Midbrain (tissue), 1 donor: ENCODE results near the gene ANKRD27.
"Not testable (repeated sequence)": the region's sequence is repeated elsewhere in the genome, so short reads cannot be mapped to it uniquely, and the experiment has no call there.

Source experiments
- DNase-seq: peaks from one replicate; lab custom pipeline; 2025; lab: John Stamatoyannopoulos, UW

ANKRD27 gene

DNA sequence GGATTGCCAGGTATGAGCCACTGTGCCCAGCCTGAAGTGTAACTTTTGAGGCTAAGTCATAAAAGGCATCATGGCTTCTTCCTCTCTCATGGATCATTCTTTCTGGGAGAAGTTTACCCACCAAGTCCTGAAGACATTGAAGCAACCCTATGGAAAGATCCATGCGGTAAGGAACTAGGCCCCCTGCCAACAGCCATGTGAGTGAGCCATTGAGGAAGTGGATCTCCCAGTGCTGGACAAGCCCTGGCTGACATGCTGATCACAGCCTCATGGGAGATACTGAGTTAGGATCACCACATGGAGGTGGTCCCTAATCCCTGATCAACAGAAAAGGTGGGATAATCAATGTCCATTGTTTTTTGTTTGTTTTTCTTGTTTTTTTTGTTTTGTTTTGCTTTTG, 13.3 kb upstream of the ANKRD27 start:
- no peak for DNase-seq

DNA sequence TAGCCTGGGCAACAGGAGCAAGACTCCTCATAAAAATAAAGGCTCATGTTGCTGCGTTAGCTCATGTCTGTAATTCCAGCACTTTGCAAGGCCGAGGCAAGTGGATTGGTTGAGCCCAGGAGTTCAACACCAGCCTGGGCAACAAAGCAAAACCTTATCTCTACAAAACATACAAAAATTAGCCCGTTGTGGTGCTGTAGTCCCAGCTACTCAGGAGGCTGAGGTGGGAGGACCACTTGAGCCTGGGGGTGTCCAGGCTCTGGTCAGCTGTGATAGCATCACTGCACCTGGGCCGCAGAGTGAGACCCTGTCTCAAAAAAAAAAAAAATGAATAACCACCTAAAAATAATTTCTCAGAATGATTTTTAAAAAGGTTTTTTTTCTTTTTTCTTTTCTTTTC, 12.7 kb upstream of the ANKRD27 start:
- no peak for DNase-seq

DNA sequence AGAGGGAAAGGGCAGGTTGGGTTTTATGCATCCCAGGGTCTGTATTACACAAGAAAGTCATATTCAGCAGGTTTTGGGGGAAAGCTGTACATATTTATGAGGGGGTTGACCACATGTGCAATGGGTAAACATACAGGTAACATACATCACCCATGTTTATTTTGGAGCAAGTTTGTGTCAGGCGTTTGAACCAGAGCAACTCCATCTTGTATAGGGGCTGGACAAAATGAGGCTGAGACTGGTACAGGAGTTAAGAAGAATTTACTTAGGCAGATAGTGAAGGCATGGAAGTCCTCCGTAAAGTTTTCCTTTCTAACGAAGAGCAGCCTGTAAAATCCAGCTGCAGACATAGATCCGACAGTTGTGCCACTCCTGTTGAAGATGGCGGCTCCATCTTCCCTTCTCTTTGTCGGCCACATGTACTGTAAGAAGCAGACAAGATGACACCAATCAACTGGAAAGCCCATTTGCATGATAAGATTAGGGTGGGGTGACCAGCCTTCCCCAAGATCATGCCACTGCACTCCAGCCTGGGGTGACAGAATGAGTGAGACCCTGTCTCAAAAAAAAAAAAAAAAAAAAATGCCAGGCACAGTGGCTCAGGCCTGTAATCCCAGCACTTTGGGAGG, 12.0 kb upstream of the ANKRD27 start:
- DNase-seq, result no peak

DNA sequence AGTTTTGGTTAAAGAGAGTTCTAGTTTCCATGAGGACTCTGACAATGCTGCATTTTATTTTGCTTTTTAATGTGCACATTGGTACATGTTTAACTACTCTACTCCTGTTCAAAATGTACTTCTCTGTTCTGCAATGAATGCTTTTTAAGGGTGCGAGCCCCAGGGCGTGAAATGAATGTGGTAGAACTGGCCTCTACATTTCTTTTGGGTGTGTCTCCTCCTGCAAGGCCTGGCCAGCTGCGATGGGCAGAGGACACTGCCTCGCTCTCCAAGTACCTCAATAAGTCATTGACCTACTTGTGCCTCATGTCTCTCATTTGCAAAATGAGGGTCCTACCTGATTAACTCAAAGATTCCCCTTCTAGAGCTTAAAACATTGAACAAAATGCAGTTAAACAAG, 7.3 kb upstream of the ANKRD27 start:
- DNase-seq, result no peak

DNA sequence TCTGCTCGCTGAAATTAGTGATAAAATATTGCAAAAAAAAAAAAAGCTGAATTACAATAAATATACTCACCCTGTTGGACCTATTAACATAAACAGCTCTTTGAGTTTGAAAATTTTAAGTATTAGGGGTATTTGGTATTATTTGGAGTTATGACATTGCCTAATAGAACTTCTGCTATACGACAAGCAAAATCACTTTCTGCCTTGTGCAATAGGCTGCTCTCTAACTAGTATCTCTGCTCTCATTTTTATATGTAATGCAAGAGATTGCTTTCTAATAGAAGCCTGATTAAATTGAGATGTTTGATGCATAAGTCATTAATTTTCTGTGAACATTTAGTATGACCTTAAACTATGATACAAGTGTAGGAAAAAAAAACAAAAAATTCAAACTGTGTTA, 6.0 kb upstream of the ANKRD27 start:
- DNase-seq, result no peak

DNA sequence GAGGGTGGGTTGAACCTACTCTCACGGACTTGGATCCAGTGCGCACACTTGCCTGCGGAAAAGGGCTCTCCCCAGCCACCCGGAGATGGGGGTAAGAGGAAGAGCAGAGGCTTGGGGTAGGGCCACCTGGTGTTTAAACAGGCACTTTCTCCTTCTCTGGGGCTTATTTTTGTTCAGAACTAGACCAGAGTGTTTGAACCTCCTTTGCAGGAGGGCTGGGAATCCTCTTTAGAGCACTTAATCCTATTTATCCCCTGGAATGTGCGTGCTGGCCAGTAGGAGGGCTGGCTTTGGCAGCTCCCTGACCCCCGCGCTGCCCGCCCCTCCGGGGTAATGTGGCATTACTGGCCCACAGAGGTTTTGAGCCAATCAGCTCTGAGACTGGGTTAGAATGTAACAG, 2.7 kb upstream of the ANKRD27 start:
- DNase-seq, result no peak

DNA sequence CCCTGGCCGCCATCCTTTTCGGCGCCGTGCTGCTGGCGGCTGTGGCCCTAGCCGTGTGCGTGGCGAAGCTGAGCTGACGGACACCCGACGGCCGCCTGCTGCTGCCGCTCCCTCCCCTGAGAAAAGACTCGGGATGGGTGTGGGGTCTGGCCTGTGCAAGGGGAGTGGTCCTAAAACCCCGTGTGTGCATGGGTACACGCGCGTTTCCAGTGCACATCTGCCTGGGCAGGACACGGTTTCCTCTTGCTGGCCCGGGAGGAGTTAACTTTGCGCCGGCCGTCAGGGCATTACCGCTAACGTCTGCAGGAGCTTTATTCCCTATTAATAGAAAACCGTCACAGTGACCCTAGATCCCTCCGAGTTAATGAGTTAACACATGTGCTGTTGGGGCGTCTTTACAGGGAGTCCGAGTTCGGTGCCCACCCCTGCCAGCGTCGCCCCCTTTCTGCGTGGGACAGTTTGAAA, 1.9 kb upstream of the ANKRD27 start:
- no peak for DNase-seq

DNA sequence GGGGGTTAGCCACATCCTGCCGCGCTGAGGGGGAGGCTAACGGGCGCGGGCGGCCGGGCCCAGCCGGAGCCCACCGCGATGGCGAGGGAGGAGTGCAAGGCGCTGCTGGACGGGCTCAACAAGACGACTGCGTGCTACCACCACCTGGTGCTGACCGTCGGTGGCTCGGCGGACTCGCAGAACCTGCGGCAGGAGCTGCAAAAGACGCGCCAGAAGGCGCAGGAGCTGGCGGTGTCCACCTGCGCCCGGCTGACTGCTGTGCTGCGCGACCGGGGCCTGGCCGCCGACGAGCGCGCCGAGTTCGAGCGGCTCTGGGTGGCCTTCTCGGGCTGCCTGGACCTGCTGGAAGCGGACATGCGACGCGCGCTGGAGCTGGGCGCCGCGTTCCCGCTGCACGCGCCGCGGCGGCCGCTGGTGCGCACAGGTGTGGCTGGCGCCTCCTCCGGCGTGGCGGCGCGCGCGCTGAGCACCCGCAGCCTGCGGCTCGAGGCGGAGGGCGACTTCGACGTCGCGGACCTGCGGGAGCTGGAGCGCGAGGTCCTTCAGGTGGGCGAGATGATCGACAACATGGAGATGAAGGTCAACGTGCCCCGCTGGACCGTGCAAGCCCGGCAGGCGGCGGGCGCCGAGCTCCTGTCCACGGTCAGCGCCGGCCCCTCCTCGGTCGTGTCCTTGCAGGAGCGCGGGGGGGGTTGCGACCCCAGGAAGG, 1.4 kb upstream of the ANKRD27 start:
- DNase-seq, result no peak

DNA sequence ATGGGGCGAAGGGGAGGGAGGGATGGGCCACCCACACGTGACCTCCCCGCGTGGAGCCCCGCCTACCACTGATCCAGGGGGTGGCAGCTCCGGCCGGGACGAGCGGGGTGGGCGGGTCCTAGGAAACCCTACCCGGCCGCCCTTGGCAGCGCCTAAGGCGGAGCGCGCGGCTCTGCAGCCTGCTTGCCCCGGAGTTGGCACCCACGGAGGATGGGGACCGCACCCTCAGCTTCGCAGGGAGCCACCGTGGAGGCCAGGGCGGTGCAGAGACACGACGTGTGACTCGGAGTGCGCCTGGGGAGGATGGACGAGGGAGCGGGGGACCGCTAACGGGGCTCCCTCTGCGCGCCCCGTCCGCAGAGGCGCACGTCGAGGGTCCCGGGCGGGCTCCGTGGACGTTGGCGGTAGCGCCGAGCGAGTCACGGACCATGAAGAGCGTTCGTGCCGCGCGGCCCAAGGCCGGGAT, 773 bp upstream of the ANKRD27 start, which contains the start of gene RGS9BP:
Gene RGS9BP (plus strand): TSS at position 129 of the 466 bp plus-strand sequence. CDS start 416 bp downstream, outside the sequence.
- peak; percentile 69 for DNase-seq

DNA sequence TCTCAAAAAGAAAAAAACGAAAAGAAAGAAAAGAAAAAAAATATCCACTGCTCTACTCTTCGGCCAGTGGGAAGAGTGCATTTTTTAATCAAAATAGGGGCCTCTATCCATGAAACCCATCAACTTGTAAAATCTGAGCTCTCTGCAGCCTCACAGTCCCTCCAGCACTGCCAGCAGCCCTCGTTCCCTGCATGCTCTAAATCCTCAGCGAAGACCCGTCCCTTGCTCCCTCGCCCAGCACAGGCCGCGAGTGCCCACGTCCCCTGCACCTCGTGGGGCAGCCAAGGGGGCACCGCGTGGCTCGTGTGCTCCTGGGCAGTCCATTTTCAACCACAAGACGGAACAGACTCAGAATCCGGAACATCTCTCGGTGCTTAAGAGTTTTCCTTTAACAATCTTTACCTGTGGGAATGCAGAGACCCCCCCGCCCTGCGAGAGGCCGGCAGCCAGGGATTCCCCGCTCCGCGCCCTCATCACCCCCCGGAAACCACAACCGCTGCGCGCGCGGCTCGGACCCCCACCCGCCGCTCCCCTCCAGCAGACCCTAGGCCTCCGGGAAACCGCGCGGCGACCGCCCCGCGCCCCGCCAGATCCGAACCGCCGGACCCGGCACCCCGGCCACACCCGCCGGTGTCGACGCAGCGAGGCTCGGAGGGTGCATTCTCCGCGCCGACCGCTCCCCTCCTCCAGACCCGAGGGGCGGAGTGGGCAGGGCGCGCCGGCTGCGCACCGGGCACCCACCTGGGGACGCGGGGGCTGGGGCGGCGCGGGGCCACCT, 638 bp downstream of the ANKRD27 start:
- peak; percentile 4 for DNase-seq

DNA sequence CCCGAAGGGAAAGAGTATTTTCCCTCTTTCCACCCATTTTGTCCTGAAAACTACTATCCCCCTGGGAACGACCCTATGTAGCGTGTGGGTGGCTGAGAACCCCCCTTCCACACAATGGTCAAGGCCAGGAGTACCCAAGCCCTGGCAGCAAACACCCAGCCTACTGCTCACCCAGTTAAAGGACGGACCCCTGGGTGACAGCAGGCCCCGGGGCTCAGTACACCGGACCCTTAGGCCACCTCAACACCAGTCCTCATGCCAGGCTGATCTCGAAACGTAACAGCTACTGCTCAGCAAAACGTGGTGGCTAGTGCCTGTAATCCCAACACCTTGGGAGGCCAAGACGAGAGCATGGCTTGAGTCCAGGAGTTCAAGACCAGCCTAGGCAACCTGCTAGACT, 1.4 kb downstream of the ANKRD27 start:
- DNase-seq, result no peak

DNA sequence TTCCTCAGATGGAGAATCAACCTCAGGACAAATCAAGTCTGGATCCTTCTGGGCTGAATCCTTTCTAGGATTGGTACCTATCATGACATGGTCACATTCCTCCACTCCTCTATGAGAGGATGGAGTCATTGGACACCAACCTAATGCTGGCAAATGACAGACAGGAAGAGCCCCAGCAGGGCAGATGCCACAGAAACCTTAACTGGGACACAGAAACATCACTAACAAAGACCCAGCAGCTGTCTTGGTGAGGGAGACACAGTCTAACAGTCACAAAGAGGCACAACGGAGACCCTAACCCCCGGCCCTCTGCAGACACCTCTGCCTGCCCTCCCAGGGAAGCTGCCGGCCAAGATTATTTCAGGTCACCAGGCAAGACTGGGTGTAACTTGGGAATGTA, 2.1 kb downstream of the ANKRD27 start:
- DNase-seq, result no peak

DNA sequence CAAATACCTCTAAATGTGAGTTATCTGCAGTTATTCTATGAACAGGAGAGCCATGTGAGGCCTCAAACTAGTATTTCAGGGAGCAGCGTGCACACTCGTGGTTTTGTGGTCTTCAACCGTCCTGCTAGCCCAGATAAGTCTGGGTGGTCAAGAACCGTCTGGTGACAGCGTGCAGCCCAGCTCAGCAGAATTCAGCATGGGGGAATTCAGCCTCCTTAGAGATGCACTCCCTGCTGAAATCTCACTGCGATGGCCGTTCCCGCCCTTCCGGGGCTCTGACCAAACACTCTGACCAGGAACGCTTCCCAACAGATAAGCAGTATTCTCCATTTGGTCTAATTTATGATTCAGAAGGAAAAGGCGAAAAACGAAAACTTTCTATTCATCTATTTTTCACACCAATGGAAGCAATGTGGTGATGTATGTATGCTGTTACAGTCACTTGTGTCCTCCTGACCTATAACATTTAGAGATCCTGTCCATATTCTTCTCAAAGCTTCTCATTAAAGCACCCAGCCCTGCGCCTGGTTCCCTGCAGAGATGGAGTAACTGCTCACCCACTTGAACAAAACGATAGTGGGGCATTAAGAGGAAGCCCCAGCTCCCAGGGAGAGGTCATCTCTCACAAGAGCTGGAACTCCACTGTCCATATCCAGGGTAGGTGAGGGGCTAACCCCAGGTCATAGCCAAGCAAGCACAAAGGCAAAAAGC, 2.9 kb downstream of the ANKRD27 start:
- DNase-seq, result no peak

DNA sequence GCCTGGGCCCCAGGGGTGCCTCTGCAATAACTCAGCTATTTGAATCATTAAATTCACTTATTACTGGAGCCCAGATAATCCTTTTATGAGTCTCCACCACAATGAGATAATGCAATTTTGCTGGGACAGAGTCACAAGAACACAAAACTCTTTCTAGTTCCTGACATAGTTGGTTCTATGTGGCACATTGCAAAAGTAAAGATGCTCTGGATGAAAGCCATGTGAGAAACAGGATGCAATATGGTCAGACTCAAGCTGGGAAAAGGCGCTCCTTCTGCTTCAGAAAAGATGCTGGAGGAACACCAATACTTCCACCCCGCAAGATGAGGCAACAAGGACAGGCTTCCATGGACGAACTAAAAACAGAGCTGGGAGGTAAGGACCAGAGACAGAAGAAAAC, 5.7 kb downstream of the ANKRD27 start:
- no peak for DNase-seq

DNA sequence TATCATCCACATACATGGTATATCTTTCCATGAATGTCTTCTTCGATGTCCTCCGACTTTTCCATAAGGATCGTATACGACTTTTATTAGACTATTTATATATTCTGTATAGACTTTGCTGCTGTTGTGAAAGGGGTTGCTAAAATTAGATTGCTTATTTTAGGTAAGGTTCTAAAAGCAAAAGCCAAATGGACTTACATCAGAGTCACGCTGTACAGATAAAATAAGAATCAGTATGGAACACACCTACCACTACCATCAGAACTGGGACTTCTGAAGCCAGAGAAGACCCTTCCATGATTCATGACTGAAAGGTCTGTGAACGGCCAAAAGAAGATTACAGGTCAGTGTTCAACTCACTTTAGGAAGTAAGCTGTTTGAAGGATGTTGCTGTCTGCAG, 8.9 kb downstream of the ANKRD27 start:
- DNase-seq, result no peak

DNA sequence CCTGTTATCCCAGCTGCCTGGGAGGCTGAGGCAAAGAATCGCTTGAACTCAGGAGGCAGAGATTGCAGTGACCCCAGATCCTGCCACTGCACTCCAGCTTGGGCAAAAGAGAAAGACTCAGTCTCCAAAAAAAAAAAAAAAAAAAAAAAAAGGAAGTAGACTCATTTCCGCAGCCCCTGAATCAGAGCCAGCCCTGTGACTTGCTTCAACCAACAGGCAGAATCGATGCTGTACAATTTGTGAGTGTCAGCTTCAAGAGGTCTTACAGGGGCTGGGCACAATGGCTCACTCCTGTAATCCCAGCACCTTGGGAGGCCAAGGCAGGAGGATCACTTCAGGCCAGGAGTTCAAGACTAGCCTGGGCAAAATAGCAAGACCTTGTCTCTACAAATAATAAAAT, 12.8 kb downstream of the ANKRD27 start:
- DNase-seq, result no peak

DNA sequence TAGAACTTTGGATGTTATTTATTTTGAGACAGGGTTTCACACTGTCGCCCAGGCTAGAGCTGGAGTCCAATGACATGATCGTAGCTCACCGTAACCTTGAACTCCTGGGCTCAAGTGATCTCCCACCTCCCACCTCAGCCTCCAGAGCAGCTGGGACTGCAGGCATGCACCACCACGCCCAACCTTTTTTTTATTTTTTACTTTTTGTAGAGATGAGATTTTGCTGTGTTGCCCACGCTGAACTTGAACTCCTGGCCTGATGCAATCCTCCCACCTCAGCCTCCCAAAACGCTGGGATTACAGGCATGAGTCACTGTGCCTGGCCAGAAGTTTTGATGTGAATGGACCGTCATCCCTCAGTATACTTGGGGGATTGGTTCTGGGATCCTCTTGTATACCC, 13.7 kb downstream of the ANKRD27 start:
- DNase-seq, result no peak

DNA sequence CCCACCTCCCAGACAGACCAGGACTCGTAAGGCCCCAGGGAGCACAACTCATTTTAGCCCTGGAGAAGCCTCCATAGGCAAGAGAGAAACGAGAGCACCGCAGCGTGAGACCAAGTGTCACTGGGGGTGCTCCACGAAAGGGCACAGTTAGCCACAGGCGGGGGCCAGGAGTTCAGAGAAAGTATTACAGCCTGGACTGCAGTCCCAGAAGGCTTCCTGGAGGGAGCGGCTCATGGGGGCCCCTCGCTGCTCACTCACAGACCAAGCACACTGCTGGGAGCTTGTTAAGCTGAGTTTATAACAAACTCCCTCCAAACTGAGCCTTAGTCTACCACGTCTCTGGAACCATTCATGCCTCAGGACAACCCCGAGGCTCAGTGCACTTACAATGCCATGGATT, 16.5 kb downstream of the ANKRD27 start:
- DNase-seq, result no peak

DNA sequence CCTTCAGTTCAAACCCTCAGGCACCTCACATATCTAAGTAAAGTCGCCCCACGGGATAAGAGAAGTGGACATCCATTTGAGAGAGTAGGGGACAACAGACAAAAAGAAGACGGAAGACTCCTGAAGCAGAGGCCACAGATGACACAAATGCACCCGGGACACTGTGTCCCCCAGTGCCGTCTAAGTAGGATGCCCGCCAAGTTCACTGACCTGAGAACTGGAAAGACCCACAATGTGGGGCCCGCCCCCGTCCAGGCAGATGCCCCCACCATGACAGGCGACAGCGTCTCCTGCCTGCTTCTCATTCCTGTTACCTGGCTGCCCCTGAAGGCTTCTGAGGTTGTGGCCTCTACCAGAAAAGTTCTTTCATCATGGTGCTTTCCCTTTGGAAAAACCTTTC, 16.9 kb downstream of the ANKRD27 start:
- no peak for DNase-seq

DNA sequence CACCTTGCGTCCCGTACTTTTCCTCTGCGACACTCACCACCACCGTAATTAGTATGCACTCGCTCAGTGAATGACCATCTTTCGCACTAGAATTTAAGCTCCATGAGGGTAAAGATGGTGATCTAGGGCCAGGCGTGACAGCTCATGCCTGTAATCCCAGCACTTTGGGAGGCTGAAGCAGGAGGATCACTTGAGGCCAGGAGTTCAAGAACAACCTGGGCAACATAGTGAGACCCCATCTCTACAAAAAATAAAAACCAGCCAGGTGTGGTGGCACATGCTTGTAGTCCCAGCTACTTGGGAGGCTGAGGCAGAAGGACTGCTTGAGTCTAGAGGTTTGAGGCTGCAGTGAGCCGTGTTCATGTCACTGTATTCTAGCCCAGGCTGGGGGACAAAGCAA, 18.6 kb downstream of the ANKRD27 start:
- not testable (repeated sequence) for DNase-seq

DNA sequence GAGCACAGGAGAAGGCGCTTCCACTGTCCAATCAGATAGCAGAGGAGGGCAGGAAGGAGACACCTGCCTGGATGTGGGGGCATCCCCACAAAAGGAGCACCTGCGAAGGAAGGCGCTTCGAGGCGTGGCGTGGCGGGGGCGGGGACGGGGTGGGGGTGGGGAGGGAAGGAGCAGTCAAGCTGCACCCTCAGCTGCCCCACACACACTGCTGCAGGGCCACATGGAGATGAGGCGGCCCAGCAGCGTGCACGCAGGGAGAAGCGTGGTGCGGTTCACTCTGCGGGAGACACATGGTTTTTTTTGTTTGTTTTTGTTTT, 21.4 kb downstream of the ANKRD27 start:
- no peak for DNase-seq

DNA sequence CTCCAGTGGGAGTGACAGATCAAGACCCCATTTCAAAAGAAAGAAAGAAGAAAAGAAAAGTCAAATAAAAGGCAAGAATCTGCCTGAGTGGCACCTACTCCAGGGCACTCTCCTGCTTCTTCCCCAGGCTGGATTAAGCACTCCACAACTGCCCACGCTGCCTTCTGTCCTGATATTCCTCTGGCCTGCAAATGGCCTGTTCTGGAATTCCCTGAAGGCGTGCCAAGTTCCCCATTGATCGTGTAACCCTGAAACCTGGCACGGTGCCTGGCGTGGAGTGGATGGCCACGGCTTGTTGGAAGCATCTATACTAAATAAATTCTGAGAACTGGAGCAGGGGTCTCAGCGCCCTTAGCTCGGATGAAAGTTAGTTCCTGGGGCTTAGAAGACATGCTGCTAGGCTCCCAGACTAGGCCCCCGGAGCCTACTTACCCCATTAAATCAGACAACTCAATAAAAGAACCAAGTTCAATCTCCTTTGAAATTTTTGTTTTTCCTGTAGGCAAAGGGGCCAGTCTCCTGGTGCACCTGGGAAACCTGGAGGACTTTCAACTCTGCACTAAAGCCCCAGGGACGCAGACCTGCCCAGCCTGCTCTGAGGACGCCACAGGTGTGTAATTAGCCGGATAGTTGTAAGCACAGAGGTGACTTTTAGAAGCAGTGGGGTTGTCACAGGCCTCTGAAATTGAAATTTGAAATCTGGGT, 21.9 kb downstream of the ANKRD27 start:
- peak; percentile 31 for DNase-seq
